Heart right ventricle (tissue), 16 donors: ENCODE measurements around the gene STK24. TPM values are rescaled to one million over a fixed set of nuclear protein-coding genes. Genes with fewer than 3 reads are reported as not detected.
A peak's percentile ranks its signal among the peaks of the same experiment; 100 is the strongest.

ENCODE experiments used
- ATAC-seq, 8 donors: fragments of 200-7000 bp; cut with Tn5 transposase; one replicate each; pipeline ENCODE4 v1.9.1; 2020; ENCODE audit warnings: mild to moderate bottlenecking in 8 of 8, moderate library complexity in 8 of 8, moderate number of reproducible peaks in 1 of 8
- DNase-seq, 2 donors: peaks; one replicate each; pipeline ENCODE4 v3.0.0-alpha.2; 2020
- H3K27ac ChIP-seq, 10 donors: fragments of 200-600 bp; sonication (generic) in 2 of 10; one replicate each; pipeline versions ENCODE4 v1.5.0 to v1.8.0; 2020 to 2022; ENCODE audit warnings: mild to moderate bottlenecking in 3 of 10
- H3K27me3 ChIP-seq, 7 donors: fragments of 200-600 bp; one replicate each; pipeline ENCODE4 v1.8.0; 2021 to 2022; ENCODE audit warnings: mild to moderate bottlenecking in 2 of 7
- H3K36me3 ChIP-seq, 9 donors: fragments of 200-600 bp; sonication (generic) in 1 of 9; one replicate each; pipeline versions ENCODE4 v1.5.0 to v1.8.0; 2020 to 2022; ENCODE audit warnings: mild to moderate bottlenecking in 2 of 9
- H3K4me1 ChIP-seq, 9 donors: fragments of 200-600 bp; sonication (generic) in 1 of 9; one replicate each; pipeline versions ENCODE4 v1.5.0 to v1.8.0; 2020 to 2022; ENCODE audit warnings: mild to moderate bottlenecking in 4 of 9
- H3K4me3 ChIP-seq, 10 donors: fragments of 200-600 bp; sonication (generic) in 2 of 10; one replicate each; pipeline versions ENCODE4 v1.5.0 to v1.8.0; 2020 to 2022; ENCODE audit warnings: mild to moderate bottlenecking in 7 of 10, moderate library complexity in 2 of 10
- H3K9me3 ChIP-seq, 11 donors: fragments of 200-600 bp in 10 of 11; sonication (generic) in 2 of 11; one replicate each; pipeline versions ENCODE4 v1.5.0 to v1.8.0; 2013 to 2022; ENCODE audit warnings: mild to moderate bottlenecking in 2 of 11, control low read depth in 1 of 11, moderate library complexity in 1 of 11
- WGBS, 2 donors: extraction: QIAGEN DNeasy Blood & Tissue Kit; methylation state at CpG; one replicate each; pipeline ENCODE4 v1.1.7; 2013; ENCODE audit warnings: inconsistent platforms in 1 of 2; 5-methylcytosine and 5-hydroxymethylcytosine counted together
- intact Hi-C, 10 donors: fragments of 100-400 bp; cut with DNase I; formaldehyde crosslinking; loops; one replicate each; pipeline versions ENCODE4 v1.11.1 to v1.14.2; 2022
- polyA plus RNA-seq, 2 donors: library from polyadenylated mRNA; stranded (reverse); fragments of 200-250 nt; gene quantifications; one replicate each; pipeline ENCODE4 v1.2.3, GENCODE V29; 2013
- total RNA-seq, 10 donors: library from RNA; stranded (reverse); fragmentation: NEBNext Ultra II Directional in 3 of 10; extraction: Animal tissue kit (Norgen Biotek cat#: 25700) in 3 of 10; gene quantifications; one replicate each; pipeline versions ENCODE4 v1.2.1 to v1.2.4, GENCODE V29; 2021 to 2023
- TF ChIP-seq, protein P1 (sequence below), 9 donors: fragments of 200-600 bp; sonication (generic) in 2 of 9; IDR thresholded peaks; one replicate each; pipeline versions ENCODE4 v1.5.0 to v1.8.0; 2021 to 2022; ENCODE audit warnings: antibody characterized with exemption in 9 of 9, mild to moderate bottlenecking in 5 of 9, moderate library complexity in 1 of 9
- donor health status: Arrhythmogenic right ventricular cardiomyopathy.
- donor health status: ischemic (EF 13 %, LVEDD 7.1; RV severe dilation, severe dysfunction).
- donor health status: healthy with polysubstance abuse.
- donor health status: DM: no; HTN: yes; CAD: no.
- donor health status: DM: no; HTN: no; CAD: no.
- donor health status: ischemic (EF 25% LVEDD 6.9; RV normal size, moderate dysfunction).
- donor health status: ischemic (EF 25% LVEDD 5.7; RV mildly dilated, moderate dysfunction).
- donor health status: healthy.
- donor health status: DM: yes; HTN: yes; CAD: no.
- donor health status: Ischemic cardiomyopathy.
- donor health status: ischemic (EF 35%, LVEDD 5.7; RV mildly dilated, moderate dysfunction).
- donor health status: nonischemic (EF 11% LVEDD 7.7; RV severe dilation, severe dysfunction).
- donor health status: DM: yes; HTN: yes; CAD: no.
- donor health status: PGD.
- donor health status: ischemic (EF 29% LVEDD 5.4; RV normal size, mild dysfunction).
- donor health status: nonischemic (EF 23%, LVEDD 6.1; RV moderate dilation, normal function).

STK24 gene
- total and polyA plus RNA-seq, 12 donors, result 20.8 to 72.9 (median 61.5) TPM

DNA sequence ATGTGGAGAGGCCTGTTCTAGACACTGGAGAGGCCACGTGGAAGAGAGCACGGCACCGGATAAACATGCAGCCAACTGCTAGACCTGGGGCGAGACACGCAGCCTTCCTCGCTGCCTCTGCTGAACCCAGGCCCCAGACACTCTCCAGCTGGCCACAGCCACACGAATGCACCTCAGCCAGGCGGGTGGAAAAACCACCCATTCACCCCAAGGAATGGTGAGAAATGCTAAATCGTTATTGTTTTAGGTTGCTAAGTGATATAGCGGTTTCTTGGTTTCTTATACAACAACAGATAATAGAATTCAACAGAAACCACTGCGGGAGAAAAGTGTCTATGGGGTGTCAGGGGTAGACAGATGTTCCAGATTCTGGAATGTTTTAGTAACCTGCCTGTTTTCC lies 52.5 kb downstream of the STK24 start:
- Histone ChIP-seq H3K4me3 (no peak overlapping the region), H3K27me3 (no peaks in the 10 kb centered on the region), H3K4me1 (peaks cover 34 to 88% (median 77%) of the 10 kb centered on the region in 9 donors), H3K27ac (peak overlapping the region in 3 of 10 donors; percentile 17 to 37 (median 21)), H3K9me3 (no peaks in the 10 kb centered on the region), H3K36me3 (no peaks in the 10 kb centered on the region)
- DNase-seq (no peak), ATAC-seq (peak in 3 of 8 donors; percentile 7 to 32 (median 29))
- WGBS, 2 donors, result 75 to 80% methylated on average over 11 of the region's 11 CpGs
- intact Hi-C loops, result loop anchor here in 1 of 10 donors (5.0 kb wide), 1 partner anchor 43 kb away; no protein-coding TSS in a partner anchor
- TF ChIP-seq, protein P1, sequence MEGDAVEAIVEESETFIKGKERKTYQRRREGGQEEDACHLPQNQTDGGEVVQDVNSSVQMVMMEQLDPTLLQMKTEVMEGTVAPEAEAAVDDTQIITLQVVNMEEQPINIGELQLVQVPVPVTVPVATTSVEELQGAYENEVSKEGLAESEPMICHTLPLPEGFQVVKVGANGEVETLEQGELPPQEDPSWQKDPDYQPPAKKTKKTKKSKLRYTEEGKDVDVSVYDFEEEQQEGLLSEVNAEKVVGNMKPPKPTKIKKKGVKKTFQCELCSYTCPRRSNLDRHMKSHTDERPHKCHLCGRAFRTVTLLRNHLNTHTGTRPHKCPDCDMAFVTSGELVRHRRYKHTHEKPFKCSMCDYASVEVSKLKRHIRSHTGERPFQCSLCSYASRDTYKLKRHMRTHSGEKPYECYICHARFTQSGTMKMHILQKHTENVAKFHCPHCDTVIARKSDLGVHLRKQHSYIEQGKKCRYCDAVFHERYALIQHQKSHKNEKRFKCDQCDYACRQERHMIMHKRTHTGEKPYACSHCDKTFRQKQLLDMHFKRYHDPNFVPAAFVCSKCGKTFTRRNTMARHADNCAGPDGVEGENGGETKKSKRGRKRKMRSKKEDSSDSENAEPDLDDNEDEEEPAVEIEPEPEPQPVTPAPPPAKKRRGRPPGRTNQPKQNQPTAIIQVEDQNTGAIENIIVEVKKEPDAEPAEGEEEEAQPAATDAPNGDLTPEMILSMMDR (IDR thresholded peaks at IDR 0.05), result no peak

DNA sequence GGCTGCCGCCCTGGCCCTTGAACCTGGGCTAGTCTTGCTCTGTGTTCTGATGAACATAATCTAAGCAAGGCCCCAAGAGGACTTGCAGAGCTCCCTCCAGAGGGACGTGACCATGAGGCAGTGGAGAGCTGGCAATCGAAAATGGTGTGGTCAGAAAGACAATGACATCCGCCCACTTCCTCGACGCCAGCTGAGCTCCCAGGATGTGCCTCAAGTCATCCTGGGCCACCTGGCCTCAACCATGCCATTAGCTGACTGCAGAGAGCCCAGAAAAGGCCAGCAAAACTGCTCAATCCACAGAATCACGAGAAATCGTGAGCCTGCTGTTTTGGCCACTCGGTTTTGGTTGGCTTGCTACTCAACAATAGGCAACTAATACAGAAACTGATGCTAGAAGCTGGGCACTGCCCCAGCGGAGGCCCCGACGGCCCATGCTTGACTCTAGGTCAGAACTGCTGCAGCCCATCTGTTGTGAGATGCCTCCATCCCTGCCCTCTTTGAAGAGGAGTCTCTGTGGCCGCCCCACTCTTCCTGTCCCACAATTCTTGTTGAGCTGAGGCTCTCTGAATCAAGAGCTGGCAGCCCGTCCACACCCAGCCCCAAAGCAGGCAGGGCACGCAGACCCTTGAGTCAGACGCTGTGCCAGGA lies 53.3 kb downstream of the STK24 start:
- no peak for DNase-seq
- WGBS, 2 donors, result 88 to 91% methylated on average over 16 of the region's 16 CpGs
- ATAC-seq, result no peak
- intact Hi-C loops, result loop anchor here in 1 of 10 donors (5.0 kb wide), 1 partner anchor 44 kb away; no protein-coding TSS in a partner anchor
- Histone ChIP-seq H3K27ac (no peak overlapping the region), H3K4me3 (no peak overlapping the region), H3K4me1 (peaks cover 28 to 88% (median 70%) of the 10 kb centered on the region in 9 donors), H3K9me3 (no peaks in the 10 kb centered on the region), H3K36me3 (peaks cover 0 to 6% (median 0%) of the 10 kb centered on the region in 9 donors), H3K27me3 (no peaks in the 10 kb centered on the region)
- TF ChIP-seq, protein P1 (IDR thresholded peaks at IDR 0.05), result no peak

DNA sequence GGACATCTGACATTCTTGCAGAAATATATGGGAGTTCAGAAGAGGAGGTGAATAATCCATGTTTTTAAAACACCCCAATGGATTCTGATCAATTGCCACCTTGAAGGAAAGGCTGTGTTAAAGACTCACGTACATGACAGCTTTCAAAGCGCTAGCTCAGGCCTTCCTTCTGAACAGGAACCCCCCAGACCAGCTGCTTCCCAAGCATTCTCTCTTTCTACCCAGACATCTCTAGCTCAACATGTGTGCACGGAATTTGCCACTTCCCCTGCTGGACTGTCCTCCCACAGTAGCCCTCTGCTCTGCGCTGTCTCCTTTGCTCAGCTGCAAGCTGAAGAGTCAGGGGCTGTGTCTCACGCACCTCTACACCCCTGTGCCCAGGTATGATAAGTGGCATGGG lies 54.5 kb downstream of the STK24 start:
- Histone ChIP-seq H3K27me3 (no peaks in the 10 kb centered on the region), H3K4me3 (no peak overlapping the region), H3K9me3 (no peaks in the 10 kb centered on the region), H3K4me1 (peaks cover 27 to 84% (median 63%) of the 10 kb centered on the region in 9 donors), H3K27ac (no peak overlapping the region), H3K36me3 (peaks cover 0 to 18% (median 3%) of the 10 kb centered on the region in 9 donors)
- DNase-seq, result no peak
- TF ChIP-seq, protein P1 (IDR thresholded peaks at IDR 0.05), result no peak
- intact Hi-C loops, result loop anchor here in 1 of 10 donors (5.0 kb wide), 1 partner anchor 45 kb away; no protein-coding TSS in a partner anchor
- WGBS, 2 donors, result 85 to 90% methylated on average over 5 of the region's 5 CpGs
- no peak for ATAC-seq

DNA sequence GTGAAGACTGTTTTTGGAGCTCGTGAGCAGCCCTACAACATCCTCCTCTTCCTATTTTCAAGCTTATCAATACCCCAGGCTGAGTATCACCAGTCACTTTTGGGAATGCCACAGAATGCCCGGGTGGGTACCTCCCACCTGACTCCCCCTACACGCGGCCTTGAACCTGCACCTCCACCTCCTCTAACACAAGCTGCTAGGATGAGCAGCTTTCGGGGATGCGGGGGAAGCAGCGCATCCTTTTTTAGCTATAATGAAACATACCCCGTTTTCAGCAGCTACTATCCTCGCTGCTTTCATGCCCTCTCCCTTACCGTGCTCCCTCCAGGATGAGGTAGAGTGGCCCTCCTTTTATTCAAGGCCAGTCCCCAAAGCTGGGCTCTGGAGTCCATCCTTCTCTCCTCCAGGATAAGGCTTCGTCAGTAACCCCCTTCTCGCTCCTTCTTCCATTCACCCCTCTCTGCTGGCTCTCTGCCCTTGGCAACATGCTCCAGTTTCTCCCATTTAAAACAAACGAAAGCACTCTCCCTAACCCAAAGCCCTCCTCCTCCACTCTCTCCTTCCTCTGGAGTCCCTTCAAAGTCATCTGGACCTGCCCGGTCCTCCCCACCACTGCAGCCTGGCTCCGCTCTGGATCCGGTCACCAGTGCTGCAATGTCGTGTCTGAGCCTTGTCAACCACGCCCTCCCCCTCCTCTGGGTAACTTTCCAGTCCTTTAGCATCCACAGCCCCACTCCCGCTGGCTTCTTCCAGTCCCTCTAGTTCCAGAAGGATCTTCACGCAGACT lies 55.3 kb downstream of the STK24 start:
- no peaks in the 10 kb centered on the region for H3K9me3 ChIP-seq
- intact Hi-C loops, result loop anchor here in 1 of 10 donors (5.0 kb wide), 1 partner anchor 46 kb away; no protein-coding TSS in a partner anchor
- H3K36me3 ChIP-seq, result peaks cover 0 to 21% (median 3%) of the 10 kb centered on the region in 9 donors
- no peak overlapping the region for H3K27ac ChIP-seq
- H3K4me1 ChIP-seq, result peaks cover 27 to 91% (median 69%) of the 10 kb centered on the region in 9 donors
- H3K27me3 ChIP-seq, result no peaks in the 10 kb centered on the region
- peak in 3 of 8 donors; percentile 13 to 29 (median 16) for ATAC-seq
- H3K4me3 ChIP-seq, result no peak overlapping the region
- no peak for DNase-seq
- TF ChIP-seq, protein P1 (IDR thresholded peaks at IDR 0.05), result no peak
- 74 to 79% methylated on average over 20 of the region's 20 CpGs for WGBS, 2 donors
